Adipose tissue (tissue), 3 donors: Measurements from ENCODE around the gene ITGAD. TPM values are rescaled to one million over a fixed set of nuclear protein-coding genes. Genes with fewer than 3 reads are reported as not detected.

Experiments used
- H3K27ac ChIP-seq: one replicate; pipeline ENCODE4 v1.5.1; 2013; ENCODE audit warnings: low read depth, low read length
- WGBS, 3 donors: extraction: QIAGEN DNeasy Blood & Tissue Kit; methylation state at CpG; one replicate each; pipeline ENCODE4 v1.1.7; 2013; 5-methylcytosine and 5-hydroxymethylcytosine counted together
- polyA plus RNA-seq, 3 donors: library from polyadenylated mRNA; stranded (reverse); fragments of 200-250 nt; gene quantifications; one replicate each; pipeline ENCODE4 v1.2.3, GENCODE V29; 2013
- donor health status: healthy with polysubstance abuse.
- donor health status: Bipolar disorder and iron deficiency.
- donor health status: healthy.

Gene ITGAD
- polyA plus RNA-seq, result under 1 TPM in 2 of 3 donors, not detected in 1; 0.03 to 0.09 TPM

DNA sequence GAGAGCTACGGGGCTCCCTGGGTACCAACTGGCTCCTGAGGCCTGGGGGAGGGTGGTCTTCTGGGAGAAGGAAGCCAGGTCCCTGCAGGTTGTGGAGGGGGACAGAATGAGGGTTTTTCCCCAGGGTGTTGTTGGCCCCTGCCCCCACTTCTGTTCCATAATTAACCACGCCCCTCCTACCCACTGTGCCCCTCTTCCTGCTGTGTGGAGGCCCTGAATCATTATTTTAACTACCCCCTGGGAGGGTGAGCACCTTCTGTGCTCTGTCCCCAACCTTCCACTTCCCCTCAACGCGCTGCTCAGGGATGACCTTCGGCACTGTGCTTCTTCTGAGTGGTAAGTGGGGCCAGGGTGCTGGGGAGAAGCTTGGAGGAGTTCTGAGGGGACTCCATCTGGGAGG lies at the start of gene ITGAD:
ITGAD (plus strand) TSS at position 280 of the 400 bp plus-strand sequence; CDS start at position 306, 26 bp downstream.
- no peak within 1 kb of the TSS for H3K27ac ChIP-seq
- WGBS, 3 donors, result 51 to 67% (median 54%) methylated on average over 5 of the region's 5 CpGs

DNA sequence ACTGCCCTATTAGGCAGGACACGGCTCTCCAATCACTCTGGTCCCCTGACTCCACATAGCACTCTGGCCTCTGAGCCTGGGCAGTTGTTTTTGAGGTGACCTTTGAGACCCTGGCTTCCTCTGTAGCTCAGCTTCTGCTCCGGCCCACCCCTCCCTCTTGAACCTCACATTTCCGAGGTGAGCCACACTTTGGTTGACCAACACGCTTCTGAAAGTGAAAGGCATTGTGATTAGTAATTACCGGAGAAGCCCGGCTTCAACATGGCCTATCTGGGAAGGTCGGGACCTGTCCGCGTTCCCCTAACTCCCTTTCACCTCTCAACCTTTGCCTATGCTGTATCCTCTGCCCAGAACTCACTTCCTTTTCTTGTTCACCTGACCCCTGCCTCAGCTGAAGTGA lies 48.4 kb upstream of the ITGAD start:
- WGBS, 3 donors, result 45 to 68% (median 54%) methylated on average over 9 of the region's 9 CpGs
- no peak overlapping the region for H3K27ac ChIP-seq

DNA sequence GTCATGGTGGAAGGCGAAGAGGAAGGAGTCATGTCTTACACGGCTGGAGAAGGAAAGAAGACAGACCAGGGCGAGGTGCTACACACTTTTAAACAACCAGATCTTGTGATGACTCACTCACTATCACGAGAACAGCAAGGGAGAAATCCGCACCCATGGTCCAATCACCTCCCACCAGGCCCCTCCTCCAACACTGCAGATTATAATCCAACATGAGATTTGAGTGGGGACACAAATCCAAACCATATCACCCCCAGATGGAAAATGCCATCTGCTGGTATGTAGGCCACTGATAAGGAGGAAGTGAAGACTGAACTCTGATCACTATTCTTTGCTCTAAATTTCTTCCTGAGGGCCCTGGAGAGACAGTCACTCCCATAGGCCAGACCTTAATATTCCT lies 45.7 kb upstream of the ITGAD start:
- no peak overlapping the region for H3K27ac ChIP-seq
- WGBS, 3 donors, result 70 to 80% (median 75%) methylated on average over 5 of the region's 5 CpGs

DNA sequence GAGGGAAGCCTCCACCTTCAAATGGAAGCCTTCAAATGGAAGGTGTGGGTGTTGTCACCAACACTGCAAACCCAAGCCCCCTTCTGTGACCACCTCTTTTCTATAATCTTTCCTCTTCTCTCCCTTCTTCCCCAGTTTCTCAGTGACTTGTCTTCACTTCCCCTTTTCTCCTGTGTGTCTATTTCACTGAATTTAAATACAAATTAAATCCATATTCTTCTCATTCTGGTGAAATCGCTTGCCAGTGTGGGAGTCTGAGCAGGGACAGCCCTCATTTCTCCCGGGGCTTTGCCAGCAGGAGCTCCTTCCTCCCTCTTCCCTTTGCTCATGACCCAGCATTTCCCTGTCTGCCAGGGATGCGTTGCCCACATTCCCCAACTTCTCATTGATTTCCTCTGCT lies 44.6 kb upstream of the ITGAD start:
- 28 to 38% (median 32%) methylated on average over 3 of the region's 3 CpGs for WGBS, 3 donors
- no peak overlapping the region for H3K27ac ChIP-seq

DNA sequence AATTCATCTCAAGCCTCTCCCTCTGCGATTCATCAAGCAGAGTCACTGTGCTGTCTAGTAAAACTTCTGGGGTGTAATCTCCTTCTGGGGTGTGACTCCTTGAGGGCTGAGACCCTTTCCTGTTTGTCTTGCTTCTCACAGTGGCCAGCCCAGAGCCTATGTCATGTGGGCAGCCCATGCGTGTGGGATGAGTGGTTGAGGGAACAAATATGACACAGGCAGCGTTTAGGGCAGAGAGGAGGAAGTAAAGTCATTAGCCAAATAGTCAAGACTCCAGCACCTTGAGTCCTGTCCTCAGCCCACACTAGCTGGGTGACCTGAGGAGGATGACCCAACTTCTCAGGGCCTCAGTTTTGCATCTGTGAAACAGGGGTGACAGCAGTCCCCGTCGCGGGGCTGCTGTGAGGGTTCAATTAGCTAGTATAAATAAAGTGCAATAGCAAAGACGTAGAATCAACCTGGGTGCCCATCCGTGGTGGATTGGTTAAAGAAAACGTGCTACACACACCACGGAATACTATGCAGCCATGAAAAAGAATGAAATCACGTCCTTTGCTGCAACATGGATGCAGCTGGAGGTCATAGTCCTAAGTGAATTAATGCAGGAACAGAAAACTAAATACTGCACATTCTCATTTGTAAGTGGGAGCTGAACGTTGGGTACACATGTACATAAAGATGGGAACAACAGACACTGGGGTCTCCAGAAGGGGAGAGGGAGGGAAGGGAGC lies 42.7 kb upstream of the ITGAD start:
- WGBS, 3 donors, result 71 to 74% (median 74%) methylated on average over 12 of the region's 12 CpGs
- H3K27ac ChIP-seq, result no peak overlapping the region

DNA sequence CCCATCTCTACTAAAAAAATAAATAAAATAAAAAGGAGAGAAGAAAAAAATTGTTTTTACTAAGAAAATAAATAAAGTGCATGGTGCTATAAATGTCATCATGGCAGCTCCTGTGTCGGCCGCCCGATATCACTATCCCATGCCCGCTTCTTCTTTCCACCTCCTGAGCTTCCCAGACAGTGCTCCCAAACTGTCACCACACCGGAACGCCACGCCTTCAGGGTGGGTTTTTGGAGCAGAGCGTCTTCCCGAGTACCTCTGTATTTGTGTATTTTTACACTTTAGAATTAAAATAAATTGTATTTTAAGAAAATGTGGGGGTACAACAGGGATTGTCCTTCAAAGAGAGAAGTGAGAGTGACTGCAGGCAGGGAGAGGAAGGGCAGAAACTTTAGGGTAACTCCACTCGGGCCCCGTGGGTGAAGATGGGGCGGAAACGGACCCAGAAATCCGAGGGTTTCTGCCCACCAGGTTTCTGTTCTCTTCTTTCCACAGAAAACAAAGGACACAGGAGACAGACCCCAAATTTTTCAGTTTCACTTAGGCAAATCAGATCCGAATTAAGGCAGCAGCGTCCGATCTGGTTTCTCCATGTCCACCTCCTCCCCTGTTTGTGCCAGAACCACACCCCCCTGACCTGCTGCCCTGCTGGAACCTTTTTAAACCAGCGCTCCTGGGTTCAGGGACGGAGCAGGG lies 41.7 kb upstream of the ITGAD start:
- no peak overlapping the region for H3K27ac ChIP-seq

DNA sequence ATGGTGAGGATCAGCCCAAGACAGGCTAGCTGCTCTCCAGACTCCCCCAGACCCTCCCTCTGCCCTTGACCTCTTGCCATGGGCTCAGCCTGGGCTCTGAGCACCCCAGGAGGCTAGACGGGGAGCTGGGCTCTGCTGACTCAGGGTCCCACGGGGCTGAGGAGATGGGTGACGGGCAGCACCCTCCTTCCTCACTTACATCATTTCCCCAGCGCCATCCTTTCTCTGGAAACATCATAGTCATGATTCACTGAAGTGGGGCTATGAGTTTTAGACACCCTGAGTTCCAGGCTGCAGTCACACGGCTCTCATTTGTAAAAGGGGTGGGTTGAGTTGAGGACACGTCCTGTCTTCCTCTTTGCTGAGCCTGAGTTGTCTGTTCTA lies 41.2 kb upstream of the ITGAD start:
- WGBS, 3 donors, result 24 to 40% (median 34%) methylated on average over 6 of the region's 6 CpGs
- no peak overlapping the region for H3K27ac ChIP-seq

More for the DNA sequence above, 41.7 kb upstream of the ITGAD start:
- WGBS, 3 donors, result 70 to 74% (median 74%) methylated on average over 19 of the region's 19 CpGs

DNA sequence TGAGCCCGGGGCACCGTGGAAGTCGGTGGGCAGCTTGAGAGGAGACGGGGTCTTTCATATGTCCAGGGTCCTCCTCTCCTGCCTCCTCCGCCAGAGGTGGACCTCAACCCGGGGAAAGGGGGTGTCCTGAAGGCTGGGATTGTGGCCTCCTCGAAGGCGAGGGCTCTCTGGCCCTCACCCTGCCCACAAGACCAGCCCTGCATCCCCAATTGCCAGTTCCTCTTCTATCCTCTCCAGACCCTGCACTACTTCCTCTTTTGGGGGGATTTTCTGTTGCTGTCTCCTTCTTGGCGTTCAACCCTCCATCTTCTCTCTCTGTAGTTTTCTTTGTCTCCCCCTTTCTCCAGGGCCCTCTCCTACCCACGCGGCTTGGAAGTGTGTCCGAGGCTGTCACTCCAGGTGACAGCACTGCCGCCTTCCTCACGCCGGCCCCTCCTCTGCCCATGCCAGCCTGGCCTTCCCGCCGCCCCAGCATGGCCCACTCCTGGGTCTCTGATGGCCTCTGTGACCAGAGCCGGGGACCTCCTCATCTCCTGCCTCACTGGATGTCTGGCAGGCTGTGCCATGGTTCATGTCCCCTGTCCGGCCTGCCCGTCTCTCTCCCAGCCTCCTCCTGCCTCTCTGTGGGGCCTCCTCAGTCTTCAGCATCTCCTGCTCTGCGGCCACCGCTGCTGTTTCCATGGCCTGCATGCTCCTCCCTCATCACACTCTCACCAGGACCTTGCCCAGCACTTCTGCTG lies 40.6 kb upstream of the ITGAD start:
- 67 to 81% (median 70%) methylated on average over 22 of the region's 22 CpGs for WGBS, 3 donors
- H3K27ac ChIP-seq, result no peak overlapping the region

DNA sequence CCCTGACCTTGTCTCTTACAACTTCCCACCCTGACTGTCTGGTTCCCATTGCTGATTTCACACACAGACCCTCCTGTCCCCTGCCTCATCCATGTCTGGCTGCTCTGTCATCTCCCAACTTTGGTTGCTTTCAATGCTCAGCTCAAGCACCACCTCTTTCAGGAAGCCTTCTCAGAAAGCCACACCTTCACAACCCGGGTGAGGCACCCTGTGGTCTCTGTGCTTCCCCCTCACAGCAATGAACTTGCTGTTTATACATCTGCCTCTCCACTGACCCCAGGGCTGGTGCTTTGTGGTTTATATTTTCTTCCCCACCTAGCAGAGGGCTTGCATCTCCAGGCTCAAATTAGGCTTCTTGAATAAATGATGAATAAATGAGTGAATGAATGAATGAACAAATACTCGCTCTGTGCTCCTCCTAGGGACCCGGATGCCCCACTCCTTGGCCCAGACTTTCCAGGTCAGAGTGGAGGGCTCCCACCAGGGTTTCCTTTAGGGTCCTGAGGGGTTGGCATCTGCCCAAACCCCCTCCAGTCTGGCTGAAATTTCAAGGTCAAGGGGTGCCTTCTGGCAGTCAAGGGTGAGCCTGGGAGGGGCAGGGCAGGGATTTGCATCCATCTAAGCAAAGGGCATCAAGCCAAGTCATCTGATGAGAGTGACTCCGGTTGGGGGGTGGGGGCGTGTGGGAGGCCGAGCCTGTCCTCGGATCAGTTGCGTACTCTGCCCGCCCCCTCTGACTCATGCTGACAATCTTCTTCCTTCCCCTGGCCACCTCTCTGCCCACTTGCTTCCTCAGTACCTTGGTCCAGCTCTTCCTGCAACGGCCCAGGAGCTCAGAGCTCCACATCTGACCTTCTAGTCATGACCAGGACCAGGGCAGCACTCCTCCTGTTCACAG lies 38.5 kb upstream of the ITGAD start, which contains the start of gene ITGAX:
ITGAX (plus strand) TSS at position 783 of the 898 bp plus-strand sequence; CDS start at position 862, 79 bp downstream.
- H3K27ac ChIP-seq, result no peak within 1 kb of the TSS
- 19 to 34% (median 21%) methylated on average over 10 of the region's 10 CpGs for WGBS, 3 donors

DNA sequence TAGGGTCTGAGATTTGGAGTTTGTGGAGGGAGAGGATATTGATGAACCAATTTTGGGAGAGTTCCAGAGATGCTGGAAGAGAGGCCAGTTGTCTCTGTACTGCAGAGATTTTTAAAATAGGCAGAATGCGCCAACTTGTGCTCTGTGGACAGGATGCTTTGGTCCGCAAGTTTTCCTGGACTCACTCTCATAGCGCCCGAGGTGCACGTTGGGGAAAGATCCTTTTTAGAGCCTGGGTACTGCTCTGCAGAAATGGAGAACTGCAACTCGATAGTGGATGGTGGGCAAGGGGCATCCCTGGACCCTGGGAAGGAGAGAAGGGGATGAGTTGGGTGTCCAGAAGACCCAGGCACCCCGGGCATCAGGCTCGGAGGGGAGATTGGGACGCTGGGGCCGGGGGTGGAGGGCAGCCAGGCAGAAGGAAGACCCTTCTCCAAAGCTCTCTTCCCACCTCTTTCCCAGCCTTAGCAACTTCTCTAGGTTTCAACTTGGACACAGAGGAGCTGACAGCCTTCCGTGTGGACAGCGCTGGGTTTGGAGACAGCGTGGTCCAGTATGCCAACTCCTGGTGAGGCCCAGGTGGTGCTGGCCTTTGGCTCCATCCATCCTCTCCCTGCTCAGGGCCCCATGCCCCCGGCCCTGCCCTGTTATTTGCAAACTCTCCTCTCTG lies 37.6 kb upstream of the ITGAD start:
- 66 to 77% (median 74%) methylated on average over 14 of the region's 14 CpGs for WGBS, 3 donors
- H3K27ac ChIP-seq, result no peak overlapping the region

DNA sequence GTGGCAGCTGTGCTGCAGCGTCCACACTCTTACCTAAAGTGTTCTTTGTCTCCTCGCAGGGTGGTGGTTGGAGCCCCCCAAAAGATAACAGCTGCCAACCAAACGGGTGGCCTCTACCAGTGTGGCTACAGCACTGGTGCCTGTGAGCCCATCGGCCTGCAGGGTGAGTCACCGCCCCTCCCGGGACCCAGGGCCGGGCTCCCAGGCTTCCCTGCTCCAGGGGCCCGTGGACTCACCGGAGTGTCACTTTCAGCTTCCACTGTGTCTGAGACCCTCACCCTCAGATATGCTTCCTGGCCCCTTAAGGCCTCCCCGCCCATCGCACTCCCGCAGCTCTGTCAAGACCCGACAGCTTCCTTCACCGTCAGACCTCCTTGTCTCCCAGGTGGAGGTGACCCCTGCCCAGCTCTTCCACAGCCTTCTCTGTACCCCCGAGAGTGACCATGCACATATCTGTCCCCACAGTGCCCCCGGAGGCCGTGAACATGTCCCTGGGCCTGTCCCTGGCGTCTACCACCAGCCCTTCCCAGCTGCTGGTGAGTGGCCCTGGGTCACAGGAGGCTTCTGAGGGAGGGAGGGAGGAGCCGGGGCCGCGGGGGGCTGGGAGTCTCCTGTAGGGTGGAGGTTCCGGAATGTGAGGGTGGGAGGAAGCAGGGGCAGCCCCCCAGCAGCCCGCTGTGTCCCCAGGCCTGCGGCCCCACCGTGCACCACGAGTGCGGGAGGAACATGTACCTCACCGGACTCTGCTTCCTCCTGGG lies 36.4 kb upstream of the ITGAD start:
- no peak overlapping the region for H3K27ac ChIP-seq
- WGBS, 3 donors, result 48 to 70% (median 55%) methylated on average over 27 to 28 of the region's 28 CpGs

DNA sequence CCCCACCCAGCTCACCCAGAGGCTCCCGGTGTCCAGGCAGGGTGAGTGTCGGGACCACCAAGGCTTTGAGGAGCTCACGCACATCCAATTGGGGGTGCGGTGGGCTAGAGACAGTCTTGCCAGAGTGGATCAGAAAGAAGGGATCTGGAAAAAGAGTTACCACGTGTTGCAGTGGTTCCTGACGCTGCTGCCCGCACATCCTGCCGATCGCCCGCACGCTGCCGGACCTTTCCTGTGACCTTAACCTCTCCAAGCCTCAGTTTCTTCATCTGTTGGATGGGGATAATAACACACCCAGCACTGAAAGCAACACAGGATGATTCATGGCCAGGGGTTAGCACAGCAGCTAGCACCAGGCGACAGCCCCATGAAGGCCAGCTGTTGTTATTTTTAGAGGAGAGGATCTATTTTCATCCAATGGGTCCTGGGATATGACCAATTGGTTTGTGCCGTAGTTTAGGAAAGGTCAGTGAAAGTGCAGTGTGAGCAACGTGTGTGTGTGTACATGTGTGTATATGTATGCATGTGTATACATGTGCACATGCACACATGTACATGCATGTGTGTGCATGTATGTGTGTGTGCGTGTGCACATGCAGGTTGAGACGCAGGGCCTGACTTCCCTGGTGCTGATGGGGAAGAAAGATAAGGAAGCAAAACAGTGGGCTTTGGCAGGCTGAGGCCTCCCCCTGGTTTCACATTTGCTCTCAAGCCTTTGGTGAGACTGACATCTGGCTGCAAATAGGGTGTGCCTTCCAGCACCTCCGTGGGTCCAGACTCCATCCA lies 35.6 kb upstream of the ITGAD start:
- no peak overlapping the region for H3K27ac ChIP-seq
- 59 to 75% (median 66%) methylated on average over 18 of the region's 18 CpGs for WGBS, 3 donors

DNA sequence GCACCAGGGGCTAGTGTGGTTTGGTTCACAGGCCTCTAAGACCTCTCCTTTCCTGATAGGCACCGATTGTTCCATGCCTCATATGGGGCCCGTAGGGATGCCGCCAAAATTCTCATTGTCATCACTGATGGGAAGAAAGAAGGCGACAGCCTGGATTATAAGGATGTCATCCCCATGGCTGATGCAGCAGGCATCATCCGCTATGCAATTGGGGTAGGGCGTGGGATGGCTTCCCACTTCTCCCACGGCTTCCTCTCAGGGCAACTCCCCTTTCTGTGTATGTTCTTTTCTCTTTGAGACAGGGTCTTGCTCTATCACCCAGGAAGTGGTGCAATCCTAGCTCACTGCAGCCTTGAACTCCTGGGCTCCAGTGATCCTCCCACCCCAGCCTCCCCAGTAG lies 32.9 kb upstream of the ITGAD start:
- H3K27ac ChIP-seq, result no peak overlapping the region
- WGBS, 3 donors, result 82 to 92% (median 83%) methylated on average over 7 of the region's 7 CpGs

DNA sequence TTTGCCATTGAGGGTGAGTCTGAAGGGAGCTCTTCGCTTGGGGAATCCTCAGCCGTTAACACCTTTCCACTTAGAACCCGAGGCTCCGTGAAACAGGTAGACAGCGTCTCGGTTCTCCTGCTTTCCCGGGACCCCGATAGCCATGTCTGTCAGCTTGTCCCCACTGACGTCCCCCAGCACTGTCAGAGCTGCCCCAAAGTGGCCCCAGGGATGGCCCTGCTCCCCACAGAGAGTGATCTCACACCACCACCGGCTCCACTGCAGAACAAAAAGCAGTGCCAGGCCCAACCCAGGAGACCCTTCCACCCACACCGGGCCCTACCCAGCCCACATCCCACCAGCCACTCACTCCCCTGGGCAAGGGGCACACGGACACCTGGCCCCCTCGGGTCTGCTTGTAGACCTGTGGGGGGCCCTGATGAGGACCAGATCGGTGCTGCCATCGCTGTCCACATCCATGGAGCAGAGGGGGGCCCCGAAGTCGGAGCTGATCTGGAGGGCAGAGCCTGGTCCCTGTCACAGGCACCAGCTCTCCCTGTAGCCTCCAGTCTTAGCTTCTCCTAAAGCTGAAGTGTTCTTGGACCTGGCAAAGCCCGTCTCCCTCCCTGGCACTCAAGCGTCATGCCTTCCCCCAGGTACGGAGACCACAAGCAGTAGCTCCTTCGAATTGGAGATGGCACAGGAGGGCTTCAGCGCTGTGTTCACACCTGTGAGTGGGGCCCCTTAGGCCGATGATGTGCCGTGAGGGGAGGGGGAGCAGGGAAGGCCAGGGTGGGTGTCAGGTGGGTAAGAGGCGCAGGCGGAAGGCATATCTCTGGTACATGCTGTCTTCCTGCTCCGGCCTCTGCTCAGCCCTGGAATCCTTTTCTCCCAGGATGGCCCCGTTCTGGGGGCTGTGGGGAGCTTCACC lies 31.7 kb upstream of the ITGAD start:
- WGBS, 3 donors, result 78 to 85% (median 79%) methylated on average over 26 to 28 of the region's 28 CpGs

More for the DNA sequence above, 31.7 kb upstream of the ITGAD start:
- no peak overlapping the region for H3K27ac ChIP-seq
